Measurements from ENCODE around the gene PTPRG.

DNA sequence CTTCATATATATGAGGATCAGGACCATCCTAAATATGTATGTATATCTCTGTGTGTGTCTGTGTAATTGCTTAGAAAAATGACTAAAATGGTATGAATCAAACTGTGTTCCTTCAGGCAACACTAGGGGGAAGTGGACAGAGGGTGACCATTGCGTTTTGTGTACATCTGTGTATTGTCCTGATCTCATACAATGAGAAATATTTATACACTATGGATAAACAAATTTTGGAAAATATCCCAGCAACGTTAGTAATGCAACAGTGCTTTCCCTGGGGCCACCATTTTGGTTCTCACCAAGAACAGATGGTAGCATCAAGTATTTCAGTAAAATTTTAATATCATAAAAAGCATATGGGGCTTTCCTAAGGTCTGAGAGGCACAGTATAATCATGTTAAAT is 130.1 kb downstream of the PTPRG start:
- TF ChIP-seq, protein P1, sequence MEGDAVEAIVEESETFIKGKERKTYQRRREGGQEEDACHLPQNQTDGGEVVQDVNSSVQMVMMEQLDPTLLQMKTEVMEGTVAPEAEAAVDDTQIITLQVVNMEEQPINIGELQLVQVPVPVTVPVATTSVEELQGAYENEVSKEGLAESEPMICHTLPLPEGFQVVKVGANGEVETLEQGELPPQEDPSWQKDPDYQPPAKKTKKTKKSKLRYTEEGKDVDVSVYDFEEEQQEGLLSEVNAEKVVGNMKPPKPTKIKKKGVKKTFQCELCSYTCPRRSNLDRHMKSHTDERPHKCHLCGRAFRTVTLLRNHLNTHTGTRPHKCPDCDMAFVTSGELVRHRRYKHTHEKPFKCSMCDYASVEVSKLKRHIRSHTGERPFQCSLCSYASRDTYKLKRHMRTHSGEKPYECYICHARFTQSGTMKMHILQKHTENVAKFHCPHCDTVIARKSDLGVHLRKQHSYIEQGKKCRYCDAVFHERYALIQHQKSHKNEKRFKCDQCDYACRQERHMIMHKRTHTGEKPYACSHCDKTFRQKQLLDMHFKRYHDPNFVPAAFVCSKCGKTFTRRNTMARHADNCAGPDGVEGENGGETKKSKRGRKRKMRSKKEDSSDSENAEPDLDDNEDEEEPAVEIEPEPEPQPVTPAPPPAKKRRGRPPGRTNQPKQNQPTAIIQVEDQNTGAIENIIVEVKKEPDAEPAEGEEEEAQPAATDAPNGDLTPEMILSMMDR (IDR thresholded peaks at IDR 0.05): no peak
- TF ChIP-seq POLR2A (IDR thresholded peaks at IDR 0.05): no peak

All from right lobe of liver (tissue), 4 donors.